GM18861 (cell line): ENCODE measurements around the gene SLC25A19.
"Not testable (repeated sequence)": the region's sequence is repeated elsewhere in the genome, so short reads cannot be mapped to it uniquely, and the experiment has no call there.

Experiments
- ATAC-seq: cut with Tn5 transposase; IDR thresholded peaks from one replicate; pipeline ENCODE4 v1.9.1; 2021; ENCODE audit not compliant: unreplicated experiment

The SLC25A19 gene

GRCh38 chr17:75267411-75268232 is 21.6 kb downstream of the SLC25A19 start:
- ATAC-seq: no peak

- ATAC-seq: no peak
These were observed 22.2 kb downstream of the SLC25A19 start for GRCh38 chr17:75267153-75267410.

- ATAC-seq: no peak
These were observed 22.7 kb downstream of the SLC25A19 start for GRCh38 chr17:75266316-75267152.

- ATAC-seq: no peak
These were observed 23.5 kb downstream of the SLC25A19 start for GRCh38 chr17:75265614-75266315.

GRCh38 chr17:75263055-75263454 is 26.2 kb downstream of the SLC25A19 start:
- no peak for ATAC-seq

GRCh38 chr17:75262112-75262606 is 27.1 kb downstream of the SLC25A19 start:
- peak; percentile 11 for ATAC-seq

GRCh38 chr17:75261336-75262111 is 27.7 kb downstream of the SLC25A19 start, which contains the start of the genes GGA3 and MRPS7:
Gene GGA3, minus strand, starts transcription at chr17:75261606. Its CDS starts 19 bp downstream, at chr17:75261587.
Gene MRPS7, plus strand, starts transcription at chr17:75261879. Its CDS starts 22 bp downstream, at chr17:75261901.
- peak; percentile 83 for ATAC-seq

GRCh38 chr17:75260641-75261335 is 28.4 kb downstream of the SLC25A19 start:
- peak; percentile 13 for ATAC-seq

GRCh38 chr17:75257228-75257627 is 32.0 kb downstream of the SLC25A19 start:
- not testable (repeated sequence) for ATAC-seq

GRCh38 chr17:75255954-75256698 is 33.1 kb downstream of the SLC25A19 start:
- not testable (repeated sequence) for ATAC-seq

GRCh38 chr17:75252039-75252816 is 37.0 kb downstream of the SLC25A19 start:
- ATAC-seq: no peak

GRCh38 chr17:75250009-75250471 is 39.2 kb downstream of the SLC25A19 start:
- ATAC-seq: peak; percentile 81

- peak; percentile 17 for ATAC-seq
These were observed 39.7 kb downstream of the SLC25A19 start for GRCh38 chr17:75249564-75249963.

- no peak for ATAC-seq
These were observed 42.8 kb downstream of the SLC25A19 start for GRCh38 chr17:75246404-75246803.

GRCh38 chr17:75245011-75245410 is 44.2 kb downstream of the SLC25A19 start:
- no peak for ATAC-seq

- ATAC-seq: no peak
These were observed 44.9 kb downstream of the SLC25A19 start for GRCh38 chr17:75244133-75244866.

GRCh38 chr17:75242461-75243042 is 46.7 kb downstream of the SLC25A19 start:
- ATAC-seq: no peak
